ENCODE measurements around the gene NKAIN2.

Gene NKAIN2

GRCh38 chr6:124800222-124800621 lies 996.6 kb downstream of the NKAIN2 start:
- no peak for DNase-seq
- Histone ChIP-seq H3K4me1 (no peaks in the 10 kb centered on the region), H3K9me3 (no peaks in the 10 kb centered on the region), H3K4me3 (no peak overlapping the region), H3K27me3 (no peaks in the 10 kb centered on the region), H3K27ac (no peak overlapping the region), H3K36me3 (no peaks in the 10 kb centered on the region)
- TF ChIP-seq CTCF (IDR thresholded peaks at IDR 0.05), result no peak
- intact Hi-C loops (cut with DNase I; ENCODE audit: low total_unique reads), result no loop called here

GRCh38 chr6:124812067-124812466 lies 1008.4 kb downstream of the NKAIN2 start:
- no peak for TF ChIP-seq CTCF (IDR thresholded peaks at IDR 0.05)
- Histone ChIP-seq H3K36me3 (no peaks in the 10 kb centered on the region), H3K9me3 (no peaks in the 10 kb centered on the region), H3K27ac (no peak overlapping the region), H3K27me3 (no peaks in the 10 kb centered on the region), H3K4me3 (no peak overlapping the region), H3K4me1 (no peaks in the 10 kb centered on the region)
- intact Hi-C loops (cut with DNase I; ENCODE audit: low total_unique reads), result no loop called here
- DNase-seq, result no peak

GRCh38 chr6:124819346-124819745 lies 1015.7 kb downstream of the NKAIN2 start:
- Histone ChIP-seq H3K9me3 (no peaks in the 10 kb centered on the region), H3K27ac (no peak overlapping the region), H3K4me1 (no peaks in the 10 kb centered on the region), H3K27me3 (no peaks in the 10 kb centered on the region), H3K36me3 (no peaks in the 10 kb centered on the region), H3K4me3 (no peak overlapping the region)
- no peak for DNase-seq
- TF ChIP-seq CTCF (IDR thresholded peaks at IDR 0.05), result no peak
- intact Hi-C loops (cut with DNase I; ENCODE audit: low total_unique reads), result no loop called here

GRCh38 chr6:124822204-124822613 lies 1018.5 kb downstream of the NKAIN2 start:
- Histone ChIP-seq H3K27ac (no peak overlapping the region), H3K4me3 (no peak overlapping the region), H3K9me3 (no peaks in the 10 kb centered on the region), H3K36me3 (no peaks in the 10 kb centered on the region), H3K4me1 (no peaks in the 10 kb centered on the region), H3K27me3 (no peaks in the 10 kb centered on the region)
- TF ChIP-seq CTCF (IDR thresholded peaks at IDR 0.05), result no peak
- no peak for DNase-seq
- intact Hi-C loops (cut with DNase I; ENCODE audit: low total_unique reads), result no loop called here

- H3K36me3 ChIP-seq, result no peaks in the 10 kb centered on the region
- DNase-seq, result no peak
- H3K9me3 ChIP-seq, result no peaks in the 10 kb centered on the region
- no peaks in the 10 kb centered on the region for H3K27me3 ChIP-seq
- H3K4me3 ChIP-seq, result no peak overlapping the region
- no peaks in the 10 kb centered on the region for H3K4me1 ChIP-seq
- TF ChIP-seq CTCF (IDR thresholded peaks at IDR 0.05), result no peak
- intact Hi-C loops (cut with DNase I; ENCODE audit: low total_unique reads), result no loop called here
- no peak overlapping the region for H3K27ac ChIP-seq
Observed at GRCh38 chr6:124822721-124823120, 1019.1 kb downstream of the NKAIN2 start.

Data from tibial artery (tissue), 4 donors.